ENCODE measurements around the gene PDZRN4. TPM values are rescaled to one million over a fixed set of nuclear protein-coding genes. Genes with fewer than 3 reads are reported as not detected.
"Not testable (repeated sequence)": the region's sequence is repeated elsewhere in the genome, so short reads cannot be mapped to it uniquely, and the experiment has no call there.

Gene PDZRN4
- total and polyA plus RNA-seq, 8 donors = 0.11 to 0.76 (median 0.34) TPM

GRCh38 chr12:41606468-41607445 is 418.6 kb downstream of the PDZRN4 start:
- Histone ChIP-seq H3K27ac (no peak overlapping the region), H3K27me3 (no peaks in the 10 kb centered on the region), H3K36me3 (no peaks in the 10 kb centered on the region), H3K9me3 (no peaks in the 10 kb centered on the region), H3K4me3 (no peak overlapping the region), H3K4me1 (peaks cover 0 to 6% of the 10 kb centered on the region in 2 donors)
- no peak for ATAC-seq
- TF ChIP-seq, protein P1, sequence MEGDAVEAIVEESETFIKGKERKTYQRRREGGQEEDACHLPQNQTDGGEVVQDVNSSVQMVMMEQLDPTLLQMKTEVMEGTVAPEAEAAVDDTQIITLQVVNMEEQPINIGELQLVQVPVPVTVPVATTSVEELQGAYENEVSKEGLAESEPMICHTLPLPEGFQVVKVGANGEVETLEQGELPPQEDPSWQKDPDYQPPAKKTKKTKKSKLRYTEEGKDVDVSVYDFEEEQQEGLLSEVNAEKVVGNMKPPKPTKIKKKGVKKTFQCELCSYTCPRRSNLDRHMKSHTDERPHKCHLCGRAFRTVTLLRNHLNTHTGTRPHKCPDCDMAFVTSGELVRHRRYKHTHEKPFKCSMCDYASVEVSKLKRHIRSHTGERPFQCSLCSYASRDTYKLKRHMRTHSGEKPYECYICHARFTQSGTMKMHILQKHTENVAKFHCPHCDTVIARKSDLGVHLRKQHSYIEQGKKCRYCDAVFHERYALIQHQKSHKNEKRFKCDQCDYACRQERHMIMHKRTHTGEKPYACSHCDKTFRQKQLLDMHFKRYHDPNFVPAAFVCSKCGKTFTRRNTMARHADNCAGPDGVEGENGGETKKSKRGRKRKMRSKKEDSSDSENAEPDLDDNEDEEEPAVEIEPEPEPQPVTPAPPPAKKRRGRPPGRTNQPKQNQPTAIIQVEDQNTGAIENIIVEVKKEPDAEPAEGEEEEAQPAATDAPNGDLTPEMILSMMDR (IDR thresholded peaks at IDR 0.05) = no peak
- intact Hi-C loops (cut with DNase I) = no loop called here
- no peak for DNase-seq

GRCh38 chr12:41612892-41613557 is 424.9 kb downstream of the PDZRN4 start:
- no peak for ATAC-seq
- TF ChIP-seq, protein P1 (IDR thresholded peaks at IDR 0.05) = no peak
- intact Hi-C loops (cut with DNase I) = no loop called here
- DNase-seq = no peak
- Histone ChIP-seq H3K27me3 (no peaks in the 10 kb centered on the region), H3K4me3 (no peak overlapping the region), H3K4me1 (no peaks in the 10 kb centered on the region), H3K36me3 (no peaks in the 10 kb centered on the region), H3K27ac (no peak overlapping the region), H3K9me3 (no peaks in the 10 kb centered on the region)

DNA sequence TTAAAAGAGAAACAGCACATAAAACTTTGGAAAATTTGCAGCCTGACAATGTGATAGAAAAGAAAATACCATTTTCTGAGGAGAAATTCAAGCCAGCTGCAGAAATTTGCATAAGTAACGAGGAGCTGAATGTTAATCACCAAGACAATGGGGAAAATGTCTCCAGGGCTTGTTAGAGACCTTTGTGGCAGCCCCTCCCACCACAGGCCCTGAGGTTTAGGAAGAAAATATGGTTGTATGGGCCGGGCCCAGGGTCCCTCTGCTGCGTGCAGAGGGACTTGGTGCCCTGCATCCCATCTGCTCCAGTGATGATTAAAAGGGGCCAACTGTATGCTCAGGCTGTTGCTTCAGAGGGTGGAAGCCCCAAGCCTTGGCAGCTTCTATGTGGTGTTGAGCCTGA is 427.1 kb downstream of the PDZRN4 start:
- H3K27me3 ChIP-seq; ATAC-seq; H3K9me3 ChIP-seq; DNase-seq; intact Hi-C loops (cut with DNase I); H3K27ac ChIP-seq; H3K4me3 ChIP-seq; H3K36me3 ChIP-seq; H3K4me1 ChIP-seq: not testable (repeated sequence)

DNA sequence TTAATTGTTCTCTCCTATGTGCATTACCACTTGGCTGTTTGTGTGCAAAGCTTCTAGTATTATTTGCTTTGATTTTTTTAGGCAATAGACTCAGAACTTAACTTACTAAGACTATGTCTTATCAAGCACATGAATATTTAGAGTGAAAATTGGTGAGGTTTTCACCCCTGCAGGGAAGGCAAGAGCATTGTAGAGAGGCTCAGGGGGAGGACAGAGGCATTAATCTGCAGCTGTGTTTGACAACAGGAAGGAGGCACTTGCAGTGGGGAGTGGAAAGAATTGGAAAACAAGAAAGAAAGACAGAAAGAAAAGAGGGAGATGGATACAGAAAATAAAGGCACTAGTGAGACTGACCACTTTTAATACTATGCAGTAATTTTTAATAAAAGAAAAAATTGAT is 431.6 kb downstream of the PDZRN4 start:
- no peaks in the 10 kb centered on the region for H3K4me1 ChIP-seq
- DNase-seq (no peak), ATAC-seq (no peak)
- no peak overlapping the region for H3K4me3 ChIP-seq
- H3K27ac ChIP-seq = no peak overlapping the region
- no peaks in the 10 kb centered on the region for H3K36me3 ChIP-seq
- no peaks in the 10 kb centered on the region for H3K27me3 ChIP-seq
- intact Hi-C loops (cut with DNase I) = no loop called here
- TF ChIP-seq, protein P1 (IDR thresholded peaks at IDR 0.05) = no peak
- H3K9me3 ChIP-seq = peaks cover 0 to 2% of the 10 kb centered on the region in 2 donors

GRCh38 chr12:41621291-41621690 is 433.2 kb downstream of the PDZRN4 start:
- TF ChIP-seq, protein P1 (IDR thresholded peaks at IDR 0.05) = no peak
- H3K27me3 ChIP-seq = no peaks in the 10 kb centered on the region
- no peak overlapping the region for H3K4me3 ChIP-seq
- intact Hi-C loops (cut with DNase I) = no loop called here
- ATAC-seq (no peak), DNase-seq (no peak)
- no peaks in the 10 kb centered on the region for H3K36me3 ChIP-seq
- no peaks in the 10 kb centered on the region for H3K4me1 ChIP-seq
- peaks cover 0 to 2% of the 10 kb centered on the region in 2 donors for H3K9me3 ChIP-seq
- H3K27ac ChIP-seq = no peak overlapping the region

Measured in left lung (tissue), 10 donors.